Chondrocyte (in vitro differentiated cells): ENCODE results near the gene DAPK1. TPM values are rescaled to one million over a fixed set of nuclear protein-coding genes. Genes with fewer than 3 reads are reported as not detected.

Source experiments
- DNase-seq: peaks from one replicate; pipeline ENCODE4 v3.0.0; 2021; ENCODE audit warnings: mixed read lengths, low spot score
- H3K27ac Mint-ChIP-seq: one replicate; pipeline ENCODE4 v1.8.0; 2021; ENCODE audit warnings: mild to moderate bottlenecking, moderate library complexity, mixed read lengths; ENCODE audit not compliant: unreplicated experiment
- H3K27me3 Mint-ChIP-seq: 2 replicates; pipeline ENCODE4 v1.8.0; 2021; ENCODE audit warnings: low read depth, mixed read lengths
- H3K36me3 Mint-ChIP-seq: 2 replicates; pipeline ENCODE4 v1.8.0; 2021; ENCODE audit warnings: low read depth, mixed read lengths
- H3K4me1 Mint-ChIP-seq: 2 replicates; pipeline ENCODE4 v1.8.0; 2021; ENCODE audit warnings: low read depth, mild to moderate bottlenecking, mixed read lengths
- H3K4me3 Mint-ChIP-seq: one replicate; pipeline ENCODE4 v1.8.0; 2021; ENCODE audit warnings: mild to moderate bottlenecking, moderate library complexity, mixed read lengths; ENCODE audit not compliant: unreplicated experiment
- H3K9me3 Mint-ChIP-seq: 2 replicates; pipeline ENCODE4 v1.8.0; 2021; ENCODE audit warnings: low read depth, mixed read lengths
- CTCF ChIP-seq: fragments of 200-600 bp; sonication (generic); IDR thresholded peaks from 2 replicates; pipeline ENCODE4 v1.5.0; 2021; ENCODE audit warnings: antibody characterized with exemption, mild to moderate bottlenecking, moderate library complexity
- total RNA-seq: library from RNA; stranded (reverse); gene quantifications from 3 replicates; pipeline ENCODE4 v1.2.1, GENCODE V29; 2021

The DAPK1 gene
- total RNA-seq, 1 donor from 2014 or later: 87.9 TPM

DNA sequence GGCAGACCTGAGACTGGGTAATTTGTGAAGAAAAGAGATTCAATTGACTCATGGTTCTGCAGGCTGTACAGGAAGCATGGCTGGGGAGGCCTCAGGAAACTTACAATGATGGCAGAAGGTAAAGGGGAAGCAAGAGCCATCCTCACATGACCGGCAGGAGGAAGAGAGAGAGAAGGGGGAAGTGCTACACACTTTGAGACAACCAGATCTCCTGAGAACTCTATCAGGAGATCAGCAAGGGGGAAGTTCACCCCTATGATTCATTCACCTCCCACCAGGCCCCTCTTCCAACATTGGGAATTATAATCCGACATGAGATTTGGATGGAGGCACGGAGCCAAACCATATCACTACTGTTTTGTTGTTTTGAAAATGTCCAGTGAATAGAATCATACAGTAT lies 110.2 kb downstream of the DAPK1 start:
- DNase-seq: no peak
- Mint-ChIP-seq H3K27ac (peak overlapping the region; percentile 98), H3K9me3 (peaks cover 4% of the 10 kb centered on the region), H3K4me1 (peaks cover 95% of the 10 kb centered on the region), H3K4me3 (no peak overlapping the region), H3K27me3 (no peaks in the 10 kb centered on the region), H3K36me3 (peaks cover 11% of the 10 kb centered on the region)
- no peak for TF ChIP-seq CTCF

DNA sequence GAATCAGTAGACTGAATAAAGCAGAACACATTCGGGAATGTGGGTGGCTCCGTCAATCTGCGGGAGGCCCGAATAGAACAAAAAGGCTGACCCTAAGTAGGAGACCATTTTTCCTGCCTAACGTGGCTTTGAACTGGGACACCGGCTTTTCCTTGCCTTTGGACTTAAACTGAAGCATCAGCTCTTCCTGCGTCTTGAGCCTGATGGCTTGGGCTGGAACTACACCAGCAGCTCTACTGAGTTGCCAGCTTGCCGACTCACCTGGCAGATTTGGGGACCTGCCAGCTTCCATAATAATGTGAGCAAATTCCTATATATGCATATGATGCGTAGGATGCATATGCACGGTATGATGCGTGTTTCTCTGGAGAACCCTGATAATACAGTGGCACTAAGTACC lies 111.3 kb downstream of the DAPK1 start:
- TF ChIP-seq CTCF: no peak
- no peak for DNase-seq
- Mint-ChIP-seq H3K27me3 (no peaks in the 10 kb centered on the region), H3K36me3 (peaks cover 11% of the 10 kb centered on the region), H3K27ac (no peak overlapping the region), H3K9me3 (peaks cover 6% of the 10 kb centered on the region), H3K4me1 (peaks cover 96% of the 10 kb centered on the region), H3K4me3 (no peak overlapping the region)

GRCh38 chr9:87609486-87609885 lies 111.8 kb downstream of the DAPK1 start:
- no peak for DNase-seq
- Mint-ChIP-seq H3K9me3 (peaks cover 6% of the 10 kb centered on the region), H3K27me3 (no peaks in the 10 kb centered on the region), H3K4me1 (peaks cover 96% of the 10 kb centered on the region), H3K36me3 (peaks cover 13% of the 10 kb centered on the region), H3K4me3 (no peak overlapping the region), H3K27ac (peak overlapping the region; percentile 81)
- no peak for TF ChIP-seq CTCF

DNA sequence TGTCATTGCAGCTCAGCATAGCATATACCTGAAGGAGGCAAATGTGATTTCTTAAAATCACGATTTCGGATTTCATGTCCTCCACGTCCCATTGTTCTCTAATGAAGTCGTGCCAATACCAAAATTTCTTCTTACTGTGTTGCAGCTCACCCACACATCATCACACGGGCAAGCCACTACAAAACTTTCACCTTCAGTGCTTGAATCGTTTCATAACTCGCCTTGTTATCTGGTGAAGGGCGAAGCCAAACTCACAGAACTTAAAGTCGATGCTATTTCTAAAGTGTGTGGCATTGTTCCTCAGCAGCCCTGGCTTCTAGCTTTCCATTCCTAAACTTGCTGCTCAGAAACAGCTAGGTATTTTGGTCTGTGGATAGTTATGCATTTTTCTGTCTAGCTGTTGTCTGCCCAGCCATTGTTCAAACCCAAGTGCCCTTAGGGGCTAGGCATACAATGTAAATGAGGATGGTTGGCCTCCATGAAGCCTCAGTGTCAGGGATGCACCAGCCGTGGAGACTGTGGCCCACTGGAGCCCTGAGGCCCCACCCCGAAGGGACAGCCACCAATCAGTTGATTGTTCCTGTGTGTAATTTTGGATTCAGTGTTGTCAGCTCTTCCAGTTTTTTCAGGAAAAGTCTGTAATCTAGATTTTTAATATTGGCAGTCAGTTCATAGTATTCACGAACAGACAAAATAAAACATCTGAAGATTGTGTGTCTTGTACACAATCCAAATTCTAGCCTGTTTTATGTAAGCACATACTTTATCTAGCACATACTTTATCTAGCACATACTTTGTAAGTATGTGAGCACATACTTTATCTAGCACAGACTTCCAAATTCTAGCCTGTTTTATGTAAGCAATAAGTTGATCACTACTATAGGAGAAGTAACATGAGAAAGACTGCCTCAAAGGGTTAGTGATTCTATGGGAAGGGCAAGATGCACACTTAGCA lies 112.8 kb downstream of the DAPK1 start:
- TF ChIP-seq CTCF: no peak
- no peak overlapping the region for H3K4me3 Mint-ChIP-seq
- no peaks in the 10 kb centered on the region for H3K27me3 Mint-ChIP-seq
- peaks cover 93% of the 10 kb centered on the region for H3K4me1 Mint-ChIP-seq
- peaks cover 13% of the 10 kb centered on the region for H3K36me3 Mint-ChIP-seq
- H3K27ac Mint-ChIP-seq: peak overlapping the region; percentile 81
- DNase-seq: no peak
- H3K9me3 Mint-ChIP-seq: peaks cover 6% of the 10 kb centered on the region

DNA sequence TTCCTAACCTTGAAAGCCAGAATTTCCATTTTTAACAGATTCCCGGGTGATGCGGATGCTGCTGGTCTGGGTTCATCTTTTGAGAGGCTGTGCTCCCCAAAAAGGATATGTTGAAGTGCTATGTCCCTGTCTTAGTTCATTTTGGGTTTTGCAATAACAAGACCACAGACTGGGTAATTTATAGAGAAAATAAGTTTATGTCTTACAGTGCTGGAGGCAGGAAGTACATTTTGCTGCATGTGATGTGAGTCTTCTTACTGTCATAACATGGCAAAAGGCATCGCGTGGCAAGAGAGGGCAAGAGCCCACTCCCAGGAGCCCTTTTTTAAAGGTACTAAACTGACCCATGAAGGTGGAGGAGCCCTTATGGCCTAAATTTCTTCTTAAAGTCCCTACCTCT lies 114.1 kb downstream of the DAPK1 start:
- Mint-ChIP-seq H3K9me3 (peaks cover 6% of the 10 kb centered on the region), H3K27ac (peak overlapping the region; percentile 41), H3K4me1 (peaks cover 88% of the 10 kb centered on the region), H3K4me3 (no peak overlapping the region), H3K27me3 (no peaks in the 10 kb centered on the region), H3K36me3 (peaks cover 16% of the 10 kb centered on the region)
- no peak for TF ChIP-seq CTCF
- no peak for DNase-seq
